A549 (cell line): ENCODE data around the gene SYTL2. TPM values are rescaled to one million over a fixed set of nuclear protein-coding genes. Genes with fewer than 3 reads are reported as not detected.

Source experiments
- ATAC-seq, 2 experiments: fragments of 200-7000 bp in 1 of 2; fragments of >200 bp in 1 of 2; cut with Nextera tagmentation in 1 of 2; cut with Tn5 transposase in 1 of 2; 3 replicates each; pipeline versions ENCODE4 v1.8.0 to v1.9.1; 2018 to 2020; ENCODE audit warnings: mild to moderate bottlenecking in 1 of 2, moderate library complexity in 1 of 2
- CTCF ChIA-PET: fragments of 300-600 bp; sonication (Branson Sonifier 250); formaldehyde crosslinking; extraction: SDS; loops from one replicate; lab custom pipeline; 2021; ENCODE audit warnings: antibody characterized with exemption, inconsistent platforms; lab: Yijun Ruan, JAX
- POLR2A ChIA-PET: fragments of 350-600 bp; formaldehyde crosslinking; extraction: SDS; loops from one replicate; lab custom pipeline; 2021; ENCODE audit warnings: antibody characterized with exemption, inconsistent platforms; lab: Yijun Ruan, JAX
- DNase-seq, 2 experiments: peaks; one replicate each; pipeline versions ENCODE4 v3.0.0 to v3.0.0-alpha.2; 2011 to 2016; ENCODE audit warnings: low read depth in 1 of 2, low spot score in 1 of 2
- FAIRE-seq: peaks from 2 replicates; lab custom pipeline; 2011; peaks lifted over from hg19 to GRCh38; lab: Jason Lieb, UNC
- H3K27ac ChIP-seq, 2 experiments: fragments of >200 bp; sonication (Bioruptor Twin); formaldehyde crosslinking; 3 replicates each; pipeline ENCODE4 v1.5.1; 2016 to 2017
- H3K4me1 ChIP-seq: fragments of >200 bp; sonication (Bioruptor Twin); formaldehyde crosslinking; 3 replicates; pipeline ENCODE4 v1.6.1; 2016
- H3K4me2 ChIP-seq: fragments of >200 bp; sonication (Bioruptor Twin); formaldehyde crosslinking; 3 replicates; pipeline ENCODE4 v1.6.1; 2016
- H3K4me3 ChIP-seq: fragments of >200 bp; sonication (Bioruptor Twin); formaldehyde crosslinking; 3 replicates; pipeline ENCODE4 v1.5.1; 2016
- H3K9me3 ChIP-seq: fragments of >200 bp; sonication (Bioruptor Twin); formaldehyde crosslinking; 3 replicates; pipeline ENCODE4 v1.6.1; 2016
- BCL3 ChIP-seq: fragments of >200 bp; sonication (Bioruptor Twin); formaldehyde crosslinking; IDR thresholded peaks from 3 replicates; pipeline ENCODE4 v1.6.1; 2016
- BHLHE40 ChIP-seq: IDR thresholded peaks from 2 replicates; pipeline ENCODE4 v1.6.1; 2012; ENCODE audit warnings: low read depth, low read length, inconsistent platforms
- CBX2 ChIP-seq: fragments of 200-600 bp; sonication (generic); IDR thresholded peaks from 2 replicates; pipeline ENCODE4 v1.6.1; 2016; ENCODE audit warnings: low read depth, mild to moderate bottlenecking, borderline replicate concordance
- CEBPB ChIP-seq, 2 experiments: fragments of >200 bp in 1 of 2; sonication (Bioruptor Twin) in 1 of 2; formaldehyde crosslinking in 1 of 2; IDR thresholded peaks; 2 replicates each; pipeline ENCODE4 v1.6.1; 2012 to 2016
- CHD4 ChIP-seq: fragments of 200-600 bp; sonication (generic); IDR thresholded peaks from 2 replicates; pipeline ENCODE4 v1.6.1; 2016; ENCODE audit warnings: antibody characterized with exemption, mild to moderate bottlenecking, borderline replicate concordance
- EHF ChIP-seq: fragments of 250-450 bp; sonication (Bioruptor Pico); IDR thresholded peaks from 2 replicates; pipeline ENCODE4 v1.5.0; 2020; ENCODE audit warnings: mild to moderate bottlenecking
- EP300 ChIP-seq, 2 experiments: fragments of >200 bp; sonication (Bioruptor Twin); formaldehyde crosslinking; IDR thresholded peaks; 2 replicates in 1 of 2; 3 replicates in 1 of 2; pipeline ENCODE4 v1.6.1; 2016 to 2017
- ESRRA ChIP-seq: fragments of 150-350 bp; IDR thresholded peaks from 2 replicates; pipeline ENCODE4 v1.6.1; 2014; ENCODE audit warnings: mild to moderate bottlenecking, low read length, borderline replicate concordance
- FOSL2 ChIP-seq, 2 experiments: fragments of 450-650 bp in 1 of 2; fragments of >200 bp in 1 of 2; sonication (Bioruptor Twin) in 1 of 2; formaldehyde crosslinking; IDR thresholded peaks; 2 replicates each; pipeline versions ENCODE4 v1.5.0 to v1.6.1; 2016 to 2020; ENCODE audit warnings: mild to moderate bottlenecking in 1 of 2, moderate library complexity in 1 of 2
- HDAC2 ChIP-seq: fragments of 200-600 bp; sonication (generic); IDR thresholded peaks from 2 replicates; pipeline ENCODE4 v1.6.1; 2016
- HES2 ChIP-seq: fragments of >200 bp; sonication (Bioruptor Twin); formaldehyde crosslinking; IDR thresholded peaks from 2 replicates; pipeline ENCODE4 v1.6.1; 2016
- HOXA7 ChIP-seq: fragments of 250-450 bp; sonication (Bioruptor Pico); IDR thresholded peaks from 2 replicates; pipeline ENCODE4 v1.5.0; 2020; ENCODE audit warnings: mild to moderate bottlenecking, moderate library complexity
- HOXB13 ChIP-seq: fragments of 250-450 bp; sonication (Bioruptor Pico); IDR thresholded peaks from 2 replicates; pipeline ENCODE4 v1.5.0; 2020; ENCODE audit warnings: low read depth, mild to moderate bottlenecking, moderate library complexity
- JUN ChIP-seq, 2 experiments: fragments of >200 bp; sonication (Bioruptor Twin); formaldehyde crosslinking; IDR thresholded peaks; 2 replicates in 1 of 2; 3 replicates in 1 of 2; pipeline ENCODE4 v1.6.1; 2016 to 2017
- JUNB ChIP-seq: fragments of >200 bp; sonication (Bioruptor Twin); formaldehyde crosslinking; IDR thresholded peaks from 2 replicates; pipeline ENCODE4 v1.6.1; 2016
- MAX ChIP-seq: IDR thresholded peaks from 2 replicates; pipeline ENCODE4 v1.6.1; 2012
- NFE2L2 ChIP-seq: fragments of 150-350 bp; conservative IDR thresholded peaks from 2 replicates; pipeline ENCODE4 v1.6.1; 2014; ENCODE audit warnings: low read length
- PBX3 ChIP-seq: IDR thresholded peaks from 2 replicates; pipeline ENCODE4 v1.6.1; 2012
- POLR2A ChIP-seq: IDR thresholded peaks from 2 replicates; pipeline ENCODE4 v1.6.1; 2012; ENCODE audit warnings: mild to moderate bottlenecking, low read length
- POLR2AphosphoS2 ChIP-seq: conservative IDR thresholded peaks from 2 replicates; pipeline ENCODE4 v1.6.1; 2012; ENCODE audit warnings: low read length, improper control_type of control experiment, inconsistent platforms
- REST ChIP-seq: fragments of 200-600 bp; sonication (generic); IDR thresholded peaks from 2 replicates; pipeline ENCODE4 v1.6.1; 2016; ENCODE audit warnings: antibody characterized with exemption, mild to moderate bottlenecking, moderate library complexity
- RNF2 ChIP-seq: fragments of 200-600 bp; sonication (generic); IDR thresholded peaks from 2 replicates; pipeline ENCODE4 v1.6.1; 2016; ENCODE audit warnings: low read depth, mild to moderate bottlenecking, antibody characterized with exemption, moderate library complexity, borderline replicate concordance
- SMC3 ChIP-seq: fragments of >200 bp; sonication (Bioruptor Twin); formaldehyde crosslinking; IDR thresholded peaks from 3 replicates; pipeline ENCODE4 v1.6.1; 2018; ENCODE audit warnings: inconsistent platforms
- TFCP2L1 ChIP-seq: fragments of 250-450 bp; sonication (Bioruptor Pico); IDR thresholded peaks from 2 replicates; pipeline ENCODE4 v1.5.0; 2021; ENCODE audit warnings: mild to moderate bottlenecking
- ZFP36 ChIP-seq: fragments of 450-650 bp; IDR thresholded peaks from 2 replicates; pipeline ENCODE4 v1.6.1; 2014; ENCODE audit warnings: borderline replicate concordance; ENCODE audit not compliant: partially characterized antibody
- whole genome bisulfite sequencing: methylation state at CpG from one replicate; pipeline ENCODE4 v1.1.6; 2017; ENCODE audit errors: missing lambda C conversion rate; 5-methylcytosine and 5-hydroxymethylcytosine counted together
- polyA plus RNA-seq, 4 experiments: library from polyadenylated mRNA; depleted of rRNA in 3 of 4; stranded (reverse); fragments of >200 nt; fragmentation: RNase III in 1 of 4; extraction: RNeasy Plus Mini Kit Qiagen cat#74134 plus additional on column Dnase treatment in 1 of 4; gene quantifications; 2 replicates in 3 of 4; 3 replicates in 1 of 4; pipeline ENCODE4 v1.2.3, GENCODE V29; 2011 to 2017

Gene SYTL2
- polyA plus RNA-seq, 2 of the 4 experiments (the other 2 are of a cell fraction) = 11.6 to 34.2 TPM

GRCh38 chr11:85847436-85847835 lies 36.5 kb upstream of the SYTL2 start:
- Histone ChIP-seq H3K4me2 (no peak overlapping the region), H3K9me3 (peaks cover 25% of the 10 kb centered on the region), H3K27ac (no peak overlapping the region), H3K4me1 (peaks cover 18% of the 10 kb centered on the region), H3K4me3 (no peak overlapping the region)
- POLR2A ChIA-PET = no interaction called here
- DNase-seq (no peak), FAIRE-seq (no peak), ATAC-seq (no peak)
- no peak for TF ChIP-seq RNF2
- TF ChIP-seq CEBPB (IDR thresholded peaks at IDR 0.05) = 0 out of 4 replicates have a peak, but pooled peaks of 1 of the 2 experiments have one; percentile 6
- peak; percentile 74 for TF ChIP-seq ZFP36
- CTCF ChIA-PET = interaction anchor here (1.2 to 1.3 kb wide), 2 partner anchors 22 to 152 kb away, joined by 3 to 4 read pairs; no protein-coding TSS in a partner anchor

GRCh38 chr11:85845124-85845631 lies 34.2 kb upstream of the SYTL2 start:
- POLR2A ChIA-PET = interaction anchor here (1.0 kb wide), 1 partner anchor 10 kb away, joined by 4 read pairs; the partner anchor contains the start of gene CCDC83
- CTCF ChIA-PET = interaction anchor here (1.4 to 2.6 kb wide), 2 partner anchors 19 to 35 kb away, joined by 4 to 8 read pairs; no protein-coding TSS in a partner anchor
- H3K4me1 ChIP-seq = peaks cover 18% of the 10 kb centered on the region
- peaks cover 25% of the 10 kb centered on the region for H3K9me3 ChIP-seq
- H3K4me2 ChIP-seq = peak overlapping the region; percentile 41
- no peak overlapping the region for H3K4me3 ChIP-seq
- WGBS = 94% methylated on average over 1 of the region's 1 CpG
- peak overlapping the region; percentile 62 to 80 for H3K27ac ChIP-seq
- no peak; a peak in 1 of 6 replicates for ATAC-seq
- no peak for TF ChIP-seq POLR2AphosphoS2
- TF ChIP-seq CBX2 = no peak
- no peak for TF ChIP-seq CHD4
- TF ChIP-seq HES2 = no peak
- TF ChIP-seq HOXA7 (CRISPR knock-in tag) = no peak
- TF ChIP-seq NFE2L2 = no peak
- no peak for TF ChIP-seq MAX
- no peak for TF ChIP-seq ESRRA
- TF ChIP-seq BCL3 = no peak
- DNase-seq = no peak
- no peak for FAIRE-seq

- peaks cover 25% of the 10 kb centered on the region for H3K9me3 ChIP-seq
- 49% methylated on average over 2 of the region's 2 CpGs for WGBS
- H3K4me2 ChIP-seq = peak overlapping the region; percentile 41
- ChIA-PET CTCF (interaction anchor here (0.7 to 3.7 kb wide), 6 partner anchors 10 to 373 kb away, joined by 3 to 25 read pairs (median 4); partner anchors contain the start of gene CCDC83), POLR2A (interaction anchor here (0.6 to 1.4 kb wide), 4 partner anchors 10 to 1159 kb away, joined by 3 to 10 read pairs (median 4); partner anchors contain the start of genes CCDC83, DLG2 and TMEM126A)
- no peak overlapping the region for H3K4me3 ChIP-seq
- peak; percentile 94 to 100 for ATAC-seq
- H3K4me1 ChIP-seq = peaks cover 18% of the 10 kb centered on the region
- FAIRE-seq = peak; percentile 59
- peak; percentile 87 to 89 for DNase-seq
- peak overlapping the region; percentile 62 to 80 for H3K27ac ChIP-seq
- TF ChIP-seq FOSL2 (IDR thresholded peaks at IDR 0.05) (peak; percentile 81), FOSL2 (CRISPR knock-in tag; IDR thresholded peaks at IDR 0.05) (peak; percentile 89), HDAC2 (no peak), TFCP2L1 (no peak), BHLHE40 (no peak), HOXA7 (CRISPR knock-in tag) (no peak), EP300 (IDR thresholded peaks at IDR 0.05) (peak; percentile 40 to 41; a peak in 2 of 5 replicates), SMC3 (peak; percentile 22; the same call in 1 of the 3 replicates), HOXB13 (CRISPR knock-in tag) (no peak), POLR2A (no peak), CEBPB (IDR thresholded peaks at IDR 0.05) (peak; percentile 86 to 93), MAX (no peak), NFE2L2 (peak; percentile 82), EHF (CRISPR knock-in tag) (no peak), PBX3 (no peak), JUNB (peak; percentile 74), REST (no peak), HES2 (0 out of 2 replicates have a peak, but pooled peaks have one; percentile 62), JUN (IDR thresholded peaks at IDR 0.05) (peak; percentile 45 to 59; a peak in 2 of 5 replicates)
Measured at GRCh38 chr11:85844439-85845123, 33.6 kb upstream of the SYTL2 start.
